Upper lobe of right lung (tissue), 1 donor: ENCODE measurements around the gene OPCML. TPM values are rescaled to one million over a fixed set of nuclear protein-coding genes. Genes with fewer than 3 reads are reported as not detected.

ENCODE experiments used
- ATAC-seq: fragments of 200-7000 bp; cut with Tn5 transposase; one replicate; pipeline ENCODE4 v1.9.1; 2020; ENCODE audit warnings: mild to moderate bottlenecking, moderate library complexity
- DNase-seq: peaks from one replicate; pipeline ENCODE4 v3.0.0-alpha.2; 2020
- H3K27ac ChIP-seq: fragments of 200-600 bp; one replicate; pipeline ENCODE4 v1.8.0; 2022
- H3K27me3 ChIP-seq: fragments of 200-600 bp; one replicate; pipeline ENCODE4 v1.8.0; 2022; ENCODE audit warnings: mild to moderate bottlenecking
- H3K36me3 ChIP-seq: fragments of 200-600 bp; one replicate; pipeline ENCODE4 v1.8.0; 2022
- H3K4me1 ChIP-seq: fragments of 200-600 bp; one replicate; pipeline ENCODE4 v1.8.0; 2022
- H3K4me3 ChIP-seq: fragments of 200-600 bp; one replicate; pipeline ENCODE4 v1.8.0; 2022; ENCODE audit warnings: mild to moderate bottlenecking
- H3K9me3 ChIP-seq: fragments of 200-600 bp; one replicate; pipeline ENCODE4 v1.8.0; 2022
- intact Hi-C: fragments of 100-400 bp; cut with DNase I; formaldehyde crosslinking; loops from one replicate; pipeline ENCODE4 v1.11.0; 2022
- total RNA-seq: library from RNA; stranded (reverse); fragmentation: NEBNext Ultra II Directional; extraction: Animal tissue kit (Norgen Biotek cat#: 25700); gene quantifications from one replicate; pipeline ENCODE4 v1.2.1, GENCODE V29; 2021
- TF ChIP-seq, protein P1 (sequence below): fragments of 200-600 bp; IDR thresholded peaks from one replicate; pipeline ENCODE4 v1.8.0; 2022; ENCODE audit warnings: antibody characterized with exemption
- donor health status: DM: no; HTN: yes; CAD: no; lungs with severe emphysema.

OPCML gene
- total RNA-seq, 1 donor from 2014 or later, result not detected

DNA sequence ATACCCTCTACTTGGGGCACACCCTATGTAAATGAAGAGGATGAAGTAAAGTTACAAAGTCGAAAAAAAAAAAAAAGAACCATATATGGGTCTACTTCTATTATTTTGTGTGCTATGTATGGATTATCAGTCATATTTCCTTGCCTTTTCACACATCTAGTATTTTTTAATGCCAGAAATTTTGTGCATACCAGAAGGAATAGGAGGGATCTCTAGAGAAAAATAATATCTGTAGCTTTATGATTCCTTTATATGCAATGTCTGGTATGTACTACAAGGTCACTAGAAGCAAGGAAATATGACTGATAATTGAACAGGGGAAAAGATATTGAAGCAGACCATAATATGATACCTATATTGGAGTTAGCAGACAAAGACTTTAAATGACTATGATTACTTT lies 713.4 kb downstream of the OPCML start:
- DNase-seq (no peak), ATAC-seq (no peak)
- Histone ChIP-seq H3K36me3 (no peaks in the 10 kb centered on the region), H3K27ac (no peak overlapping the region), H3K27me3 (no peaks in the 10 kb centered on the region), H3K4me1 (no peaks in the 10 kb centered on the region), H3K9me3 (no peaks in the 10 kb centered on the region), H3K4me3 (no peak overlapping the region)
- intact Hi-C loops, result no loop called here
- TF ChIP-seq, protein P1, sequence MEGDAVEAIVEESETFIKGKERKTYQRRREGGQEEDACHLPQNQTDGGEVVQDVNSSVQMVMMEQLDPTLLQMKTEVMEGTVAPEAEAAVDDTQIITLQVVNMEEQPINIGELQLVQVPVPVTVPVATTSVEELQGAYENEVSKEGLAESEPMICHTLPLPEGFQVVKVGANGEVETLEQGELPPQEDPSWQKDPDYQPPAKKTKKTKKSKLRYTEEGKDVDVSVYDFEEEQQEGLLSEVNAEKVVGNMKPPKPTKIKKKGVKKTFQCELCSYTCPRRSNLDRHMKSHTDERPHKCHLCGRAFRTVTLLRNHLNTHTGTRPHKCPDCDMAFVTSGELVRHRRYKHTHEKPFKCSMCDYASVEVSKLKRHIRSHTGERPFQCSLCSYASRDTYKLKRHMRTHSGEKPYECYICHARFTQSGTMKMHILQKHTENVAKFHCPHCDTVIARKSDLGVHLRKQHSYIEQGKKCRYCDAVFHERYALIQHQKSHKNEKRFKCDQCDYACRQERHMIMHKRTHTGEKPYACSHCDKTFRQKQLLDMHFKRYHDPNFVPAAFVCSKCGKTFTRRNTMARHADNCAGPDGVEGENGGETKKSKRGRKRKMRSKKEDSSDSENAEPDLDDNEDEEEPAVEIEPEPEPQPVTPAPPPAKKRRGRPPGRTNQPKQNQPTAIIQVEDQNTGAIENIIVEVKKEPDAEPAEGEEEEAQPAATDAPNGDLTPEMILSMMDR, result no peak

DNA sequence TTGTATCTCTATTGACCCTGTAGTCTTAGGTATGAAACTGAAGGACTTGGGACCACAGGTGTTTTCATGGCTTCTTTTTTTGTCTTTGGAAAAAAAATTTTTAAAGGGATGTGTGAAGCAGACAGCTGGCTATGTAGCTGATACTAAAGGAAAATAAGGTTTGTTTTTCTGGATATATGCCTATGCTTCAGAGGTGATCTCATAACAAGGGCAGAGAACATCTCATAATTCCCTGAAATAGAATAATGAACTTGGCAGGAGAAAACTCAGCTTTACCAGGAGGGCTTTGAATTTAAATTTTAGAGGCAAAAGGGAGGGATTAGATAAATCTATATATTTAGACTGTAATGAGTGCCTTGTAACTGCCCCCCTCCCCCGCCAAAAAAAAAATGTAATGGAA lies 714.9 kb downstream of the OPCML start:
- DNase-seq (no peak), ATAC-seq (no peak)
- Histone ChIP-seq H3K27me3 (no peaks in the 10 kb centered on the region), H3K4me1 (no peaks in the 10 kb centered on the region), H3K4me3 (no peak overlapping the region), H3K9me3 (no peaks in the 10 kb centered on the region), H3K36me3 (no peaks in the 10 kb centered on the region), H3K27ac (no peak overlapping the region)
- TF ChIP-seq, protein P1, result no peak
- intact Hi-C loops, result no loop called here

DNA sequence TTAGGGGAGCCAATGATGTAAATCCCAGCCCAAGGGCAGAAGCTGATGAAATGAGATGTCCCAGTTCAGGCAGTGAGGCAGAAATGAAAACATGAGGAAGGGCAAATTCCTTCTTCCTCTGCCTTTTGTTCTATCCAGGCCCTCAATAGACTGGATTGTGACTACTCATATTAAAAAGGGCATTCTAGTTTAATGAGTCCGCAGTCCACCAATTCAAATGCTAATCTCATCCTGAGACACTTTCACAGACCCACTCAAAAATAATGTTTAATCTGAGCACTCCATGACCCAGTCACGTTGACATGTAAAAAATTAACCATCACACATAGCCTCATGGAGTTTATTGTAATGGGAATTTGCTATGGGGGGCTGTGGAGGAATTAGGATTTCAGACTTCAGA lies 717.9 kb downstream of the OPCML start:
- Histone ChIP-seq H3K4me3 (no peak overlapping the region), H3K9me3 (no peaks in the 10 kb centered on the region), H3K27ac (no peak overlapping the region), H3K4me1 (no peaks in the 10 kb centered on the region), H3K27me3 (no peaks in the 10 kb centered on the region), H3K36me3 (no peaks in the 10 kb centered on the region)
- TF ChIP-seq, protein P1, result no peak
- intact Hi-C loops, result no loop called here
- ATAC-seq (no peak), DNase-seq (no peak)

DNA sequence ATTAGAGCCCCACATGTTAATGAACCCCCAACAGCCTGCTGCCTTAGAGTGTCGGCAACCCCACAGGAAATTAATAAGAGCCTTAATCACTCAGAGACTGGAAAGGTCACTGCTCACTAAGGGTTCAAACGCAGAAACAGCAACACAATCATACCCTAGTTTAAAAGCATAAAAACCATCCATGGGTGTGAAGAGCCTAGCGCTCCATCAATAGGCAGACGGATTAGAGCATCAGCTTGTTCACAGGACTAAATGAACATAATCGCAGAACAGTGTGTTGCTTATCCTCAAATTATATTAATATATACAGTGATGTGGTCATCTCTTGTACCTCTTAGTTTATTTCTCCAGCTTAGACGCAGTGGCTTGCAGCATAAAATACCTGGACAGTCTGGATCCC lies 720.7 kb downstream of the OPCML start:
- TF ChIP-seq, protein P1, result no peak
- ATAC-seq (no peak), DNase-seq (no peak)
- intact Hi-C loops, result no loop called here
- H3K4me3 ChIP-seq, result no peak overlapping the region
- no peak overlapping the region for H3K27ac ChIP-seq
- H3K4me1 ChIP-seq, result no peaks in the 10 kb centered on the region
- no peaks in the 10 kb centered on the region for H3K27me3 ChIP-seq
- H3K36me3 ChIP-seq, result no peaks in the 10 kb centered on the region
- no peaks in the 10 kb centered on the region for H3K9me3 ChIP-seq

DNA sequence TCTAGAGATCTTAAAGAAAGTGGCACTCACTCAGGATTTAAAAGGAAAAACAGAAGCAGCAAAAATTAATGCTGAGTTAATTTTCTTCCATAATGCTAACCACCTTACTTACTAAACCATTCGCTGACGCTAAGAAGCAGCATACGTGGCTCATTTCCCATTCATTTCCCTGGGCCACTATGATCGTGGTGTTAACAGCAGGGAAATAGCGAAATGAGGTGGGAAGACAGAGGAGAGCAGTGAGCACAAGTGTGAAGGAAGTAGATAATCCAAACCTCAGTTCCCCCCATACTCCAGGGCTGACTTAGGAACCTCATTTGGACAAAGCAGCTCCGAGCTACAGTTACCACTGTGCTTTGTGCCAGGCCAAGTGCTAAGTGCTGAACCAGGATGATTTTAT lies 723.2 kb downstream of the OPCML start:
- Histone ChIP-seq H3K9me3 (no peaks in the 10 kb centered on the region), H3K4me1 (no peaks in the 10 kb centered on the region), H3K4me3 (no peak overlapping the region), H3K27ac (no peak overlapping the region), H3K27me3 (no peaks in the 10 kb centered on the region), H3K36me3 (no peaks in the 10 kb centered on the region)
- DNase-seq (no peak), ATAC-seq (no peak)
- TF ChIP-seq, protein P1, result no peak
- intact Hi-C loops, result no loop called here

DNA sequence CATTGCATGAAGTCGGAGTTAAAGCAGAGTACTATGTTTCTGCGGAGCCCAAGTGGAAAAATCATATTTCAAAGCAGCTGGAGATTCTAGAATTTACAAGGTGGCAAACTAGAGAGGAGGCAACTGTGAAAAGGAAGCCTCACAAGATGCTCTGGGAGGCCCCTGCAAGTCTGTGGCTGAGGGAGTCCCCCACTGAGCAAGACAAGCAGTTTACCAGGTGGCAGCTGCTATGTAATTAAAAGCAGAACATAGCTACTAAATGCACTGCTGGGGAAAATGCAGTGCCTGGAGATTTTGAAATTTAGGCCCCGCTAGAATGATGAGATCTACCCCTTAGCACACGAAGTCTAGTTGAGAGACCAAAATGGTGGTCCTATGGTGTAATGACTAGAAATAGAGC lies 728.0 kb downstream of the OPCML start:
- H3K4me1 ChIP-seq, result no peaks in the 10 kb centered on the region
- TF ChIP-seq, protein P1, result no peak
- H3K4me3 ChIP-seq, result no peak overlapping the region
- H3K27me3 ChIP-seq, result no peaks in the 10 kb centered on the region
- no peak for DNase-seq
- ATAC-seq, result no peak
- no peaks in the 10 kb centered on the region for H3K9me3 ChIP-seq
- no peak overlapping the region for H3K27ac ChIP-seq
- H3K36me3 ChIP-seq, result no peaks in the 10 kb centered on the region
- intact Hi-C loops, result no loop called here
